Activated naive CD8-positive, alpha-beta T cell treated with anti-CD3 and anti-CD28 coated beads, Interleukin-2, amount 10 ng/mL, durations not matched to agents 7 days and 5 days (primary cell): ENCODE measurements around the gene ADPRM. TPM values are rescaled to one million over a fixed set of nuclear protein-coding genes. Genes with fewer than 3 reads are reported as not detected.
A peak's percentile ranks its signal among the peaks of the same experiment; 100 is the strongest.
"Not testable (repeated sequence)": the region's sequence is repeated elsewhere in the genome, so short reads cannot be mapped to it uniquely, and the experiment has no call there.

Experiments
- ATAC-seq: fragments of 150-1000 bp; cut with Tn5 transposase; one replicate; pipeline ENCODE4 v1.10.0; 2021; ENCODE audit warnings: low read depth, moderate library complexity
- POLR2A ChIA-PET: fragments of 350-600 bp; sonication (Branson Sonifier 250); formaldehyde crosslinking; loops from one replicate; lab custom pipeline; 2021; ENCODE audit warnings: antibody characterized with exemption; lab: Charles Lee
- DNase-seq: peaks from one replicate; pipeline ENCODE4 v3.0.0; 2021
- H3K27ac Mint-ChIP-seq: one replicate; pipeline ENCODE4 v1.8.0; 2022; ENCODE audit warnings: mild to moderate bottlenecking, mixed read lengths
- H3K27me3 Mint-ChIP-seq: one replicate; pipeline ENCODE4 v1.8.0; 2022; ENCODE audit warnings: mild to moderate bottlenecking, moderate library complexity, mixed read lengths
- H3K36me3 Mint-ChIP-seq: one replicate; pipeline ENCODE4 v1.8.0; 2021; ENCODE audit warnings: mild to moderate bottlenecking, mixed read lengths
- H3K4me1 Mint-ChIP-seq: one replicate; pipeline ENCODE4 v1.8.0; 2021; ENCODE audit warnings: mixed read lengths
- H3K4me3 Mint-ChIP-seq: one replicate; pipeline ENCODE4 v1.8.0; 2022; ENCODE audit warnings: mild to moderate bottlenecking, moderate library complexity, mixed read lengths
- H3K9me3 Mint-ChIP-seq: one replicate; pipeline ENCODE4 v1.8.0; 2021; ENCODE audit warnings: mixed read lengths
- total RNA-seq, 2 experiments: library from RNA; stranded (reverse); gene quantifications; one replicate each; pipeline ENCODE4 v1.2.3, GENCODE V29; 2021

Gene ADPRM
- total RNA-seq, 2 experiments from 2014 or later = 19.3 to 23.9 TPM

GRCh38 chr17:10668775-10669174 is 28.6 kb upstream of the ADPRM start:
- H3K4me3 Mint-ChIP-seq = no peak overlapping the region
- DNase-seq = no peak
- POLR2A ChIA-PET = no interaction called here
- H3K27me3 Mint-ChIP-seq = no peaks in the 10 kb centered on the region
- H3K4me1 Mint-ChIP-seq = no peaks in the 10 kb centered on the region
- no peak for ATAC-seq
- no peak overlapping the region for H3K27ac Mint-ChIP-seq
- peaks cover 1% of the 10 kb centered on the region for H3K36me3 Mint-ChIP-seq
- H3K9me3 Mint-ChIP-seq = no peaks in the 10 kb centered on the region

- Mint-ChIP-seq H3K27ac (no peak overlapping the region), H3K9me3 (no peaks in the 10 kb centered on the region), H3K4me1 (no peaks in the 10 kb centered on the region), H3K27me3 (no peaks in the 10 kb centered on the region), H3K36me3 (no peaks in the 10 kb centered on the region), H3K4me3 (no peak overlapping the region)
- ATAC-seq (no peak), DNase-seq (no peak)
- POLR2A ChIA-PET = no interaction called here
These were observed 24.1 kb upstream of the ADPRM start for GRCh38 chr17:10673312-10673711.

GRCh38 chr17:10674704-10675103 is 22.7 kb upstream of the ADPRM start:
- ATAC-seq (no peak), DNase-seq (no peak)
- POLR2A ChIA-PET = no interaction called here
- H3K9me3 Mint-ChIP-seq = no peaks in the 10 kb centered on the region
- H3K4me1 Mint-ChIP-seq = no peaks in the 10 kb centered on the region
- H3K27ac Mint-ChIP-seq = no peak overlapping the region
- no peak overlapping the region for H3K4me3 Mint-ChIP-seq
- no peaks in the 10 kb centered on the region for H3K27me3 Mint-ChIP-seq
- no peaks in the 10 kb centered on the region for H3K36me3 Mint-ChIP-seq

GRCh38 chr17:10681866-10682446 is 15.4 kb upstream of the ADPRM start:
- Mint-ChIP-seq H3K27me3 (no peaks in the 10 kb centered on the region), H3K4me3 (no peak overlapping the region), H3K4me1 (peaks cover 1% of the 10 kb centered on the region), H3K27ac (no peak overlapping the region), H3K36me3 (peaks cover 21% of the 10 kb centered on the region), H3K9me3 (no peaks in the 10 kb centered on the region)
- POLR2A ChIA-PET = no interaction called here
- ATAC-seq (no peak), DNase-seq (no peak)

- Mint-ChIP-seq H3K4me3 (no peak overlapping the region), H3K9me3 (no peaks in the 10 kb centered on the region), H3K27me3 (no peaks in the 10 kb centered on the region), H3K27ac (no peak overlapping the region), H3K36me3 (peaks cover 22% of the 10 kb centered on the region), H3K4me1 (peaks cover 2% of the 10 kb centered on the region)
- POLR2A ChIA-PET = interaction anchor here (0.9 kb wide), 1 partner anchor 19 kb away, joined by 3 read pairs; no protein-coding TSS in a partner anchor
- DNase-seq (no peak), ATAC-seq (no peak)
These were observed 13.5 kb upstream of the ADPRM start for GRCh38 chr17:10683853-10684252.

- peaks cover 30% of the 10 kb centered on the region for H3K36me3 Mint-ChIP-seq
- H3K27ac Mint-ChIP-seq = no peak overlapping the region
- ATAC-seq (no peak), DNase-seq (no peak)
- peaks cover 19% of the 10 kb centered on the region for H3K4me1 Mint-ChIP-seq
- POLR2A ChIA-PET = no interaction called here
- no peaks in the 10 kb centered on the region for H3K9me3 Mint-ChIP-seq
- no peak overlapping the region for H3K4me3 Mint-ChIP-seq
- no peaks in the 10 kb centered on the region for H3K27me3 Mint-ChIP-seq
These were observed 9.9 kb upstream of the ADPRM start for GRCh38 chr17:10687499-10687898.

- H3K4me1 Mint-ChIP-seq = peaks cover 46% of the 10 kb centered on the region
- DNase-seq, ATAC-seq, H3K9me3 Mint-ChIP-seq, H3K27me3 Mint-ChIP-seq, POLR2A ChIA-PET: not testable (repeated sequence)
- peak overlapping the region; percentile 93 for H3K4me3 Mint-ChIP-seq
- peaks cover 24% of the 10 kb centered on the region for H3K36me3 Mint-ChIP-seq
- peak overlapping the region; percentile 96 for H3K27ac Mint-ChIP-seq
These were observed 1.5 kb upstream of the ADPRM start for GRCh38 chr17:10695875-10696407.

GRCh38 chr17:10698096-10698818 is 863 bp downstream of the ADPRM start:
- Mint-ChIP-seq H3K27ac (peak overlapping the region; percentile 96), H3K4me1 (peaks cover 57% of the 10 kb centered on the region), H3K27me3 (no peaks in the 10 kb centered on the region), H3K36me3 (peaks cover 22% of the 10 kb centered on the region), H3K9me3 (no peaks in the 10 kb centered on the region), H3K4me3 (peak overlapping the region; percentile 93)
- POLR2A ChIA-PET = no interaction called here
- DNase-seq (no peak), ATAC-seq (no peak)

- POLR2A ChIA-PET = interaction anchor here (0.9 to 1.4 kb wide), 2 partner anchors 15 to 1298 kb away, joined by 4 to 5 read pairs; partner anchors contain the start of gene ZNF18
- H3K4me3 Mint-ChIP-seq = peak overlapping the region; percentile 80
- ATAC-seq (no peak), DNase-seq (no peak)
- peaks cover 17% of the 10 kb centered on the region for H3K36me3 Mint-ChIP-seq
- peaks cover 46% of the 10 kb centered on the region for H3K4me1 Mint-ChIP-seq
- no peaks in the 10 kb centered on the region for H3K27me3 Mint-ChIP-seq
- H3K9me3 Mint-ChIP-seq = no peaks in the 10 kb centered on the region
- H3K27ac Mint-ChIP-seq = peak overlapping the region; percentile 93
These were observed 2.5 kb downstream of the ADPRM start for GRCh38 chr17:10699856-10700255.

- Mint-ChIP-seq H3K4me1 (peaks cover 40% of the 10 kb centered on the region), H3K4me3 (peak overlapping the region; percentile 59), H3K36me3 (peaks cover 23% of the 10 kb centered on the region), H3K27me3 (no peaks in the 10 kb centered on the region), H3K27ac (peak overlapping the region; percentile 74), H3K9me3 (no peaks in the 10 kb centered on the region)
- no peak for ATAC-seq
- POLR2A ChIA-PET = no interaction called here
- no peak for DNase-seq
These were observed 5.2 kb downstream of the ADPRM start for GRCh38 chr17:10702574-10702973.

GRCh38 chr17:10705727-10706126 is 8.3 kb downstream of the ADPRM start:
- H3K4me1 Mint-ChIP-seq = peaks cover 25% of the 10 kb centered on the region
- no peaks in the 10 kb centered on the region for H3K27me3 Mint-ChIP-seq
- no peaks in the 10 kb centered on the region for H3K9me3 Mint-ChIP-seq
- H3K4me3 Mint-ChIP-seq = no peak overlapping the region
- POLR2A ChIA-PET = no interaction called here
- DNase-seq = no peak
- H3K27ac Mint-ChIP-seq = peak overlapping the region; percentile 22
- ATAC-seq = no peak
- peaks cover 31% of the 10 kb centered on the region for H3K36me3 Mint-ChIP-seq

- ATAC-seq = no peak
- H3K27ac Mint-ChIP-seq = no peak overlapping the region
- peaks cover 33% of the 10 kb centered on the region for H3K36me3 Mint-ChIP-seq
- POLR2A ChIA-PET = no interaction called here
- H3K4me1 Mint-ChIP-seq = no peaks in the 10 kb centered on the region
- no peaks in the 10 kb centered on the region for H3K9me3 Mint-ChIP-seq
- no peaks in the 10 kb centered on the region for H3K27me3 Mint-ChIP-seq
- no peak overlapping the region for H3K4me3 Mint-ChIP-seq
- no peak for DNase-seq
These were observed 15.9 kb downstream of the ADPRM start for GRCh38 chr17:10713318-10713717.

- POLR2A ChIA-PET = no interaction called here
- H3K9me3 Mint-ChIP-seq = no peaks in the 10 kb centered on the region
- no peak overlapping the region for H3K4me3 Mint-ChIP-seq
- peaks cover 27% of the 10 kb centered on the region for H3K36me3 Mint-ChIP-seq
- no peaks in the 10 kb centered on the region for H3K4me1 Mint-ChIP-seq
- no peak overlapping the region for H3K27ac Mint-ChIP-seq
- no peak for ATAC-seq
- H3K27me3 Mint-ChIP-seq = no peaks in the 10 kb centered on the region
- DNase-seq = no peak
These were observed 18.8 kb downstream of the ADPRM start for GRCh38 chr17:10716218-10716617.

- Mint-ChIP-seq H3K4me1 (no peaks in the 10 kb centered on the region), H3K27ac (no peak overlapping the region)
These were observed 21.2 kb downstream of the ADPRM start for GRCh38 chr17:10718547-10718946.

More at GRCh38 chr17:10718547-10718946, 21.2 kb downstream of the ADPRM start:
- DNase-seq (no peak), ATAC-seq (no peak)
- POLR2A ChIA-PET = no interaction called here
- H3K36me3 Mint-ChIP-seq = peaks cover 12% of the 10 kb centered on the region
- no peak overlapping the region for H3K4me3 Mint-ChIP-seq
- H3K9me3 Mint-ChIP-seq = no peaks in the 10 kb centered on the region
- no peaks in the 10 kb centered on the region for H3K27me3 Mint-ChIP-seq
